ES-I3 (cell line): ENCODE measurements around the gene DPPA2.

Experiments
- H3K36me3 ChIP-seq: 2 replicates; pipeline ENCODE4 v1.6.1; 2013; ENCODE audit warnings: mild to moderate bottlenecking, low read length, control low read depth, moderate library complexity; ENCODE audit not compliant: insufficient read depth
- H3K4me1 ChIP-seq: 2 replicates; pipeline ENCODE4 v1.6.1; 2013; ENCODE audit warnings: mild to moderate bottlenecking, control low read depth, low read length; ENCODE audit not compliant: insufficient read depth
- H3K9ac ChIP-seq: 2 replicates; pipeline ENCODE4 v1.6.1; 2013; ENCODE audit warnings: low read depth, mild to moderate bottlenecking, low read length, moderate library complexity
- H3K9me3 ChIP-seq: 2 replicates; pipeline ENCODE4 v1.6.1; 2013; ENCODE audit warnings: mild to moderate bottlenecking, low read length, moderate library complexity; ENCODE audit not compliant: control insufficient read depth, insufficient read depth

The DPPA2 gene

DNA sequence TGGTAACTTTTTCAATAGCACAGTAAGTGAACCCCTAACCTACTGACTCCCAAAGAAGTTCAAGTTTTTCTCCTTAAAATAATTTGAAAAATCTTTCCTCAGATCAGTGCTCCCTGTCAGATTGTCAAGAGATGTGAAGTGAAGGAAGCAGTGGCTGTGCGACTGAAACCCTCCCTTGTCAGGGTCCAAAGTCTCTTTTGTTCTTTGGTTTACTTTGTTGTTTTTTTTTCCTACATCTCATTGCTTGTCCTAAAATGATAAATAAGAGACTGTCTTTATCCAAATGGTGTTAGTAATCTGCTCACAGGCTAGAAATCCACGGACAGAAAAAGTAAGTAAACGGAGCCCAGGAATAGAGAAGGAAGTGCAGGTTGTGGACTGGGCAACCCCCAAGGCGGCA, 22.0 kb upstream of the DPPA2 start:
- H3K9me3 ChIP-seq: no peaks in the 10 kb centered on the region
- H3K9ac ChIP-seq: peak overlapping the region; percentile 98
- H3K36me3 ChIP-seq: peaks cover 35% of the 10 kb centered on the region
- H3K4me1 ChIP-seq: peaks cover 9% of the 10 kb centered on the region

DNA sequence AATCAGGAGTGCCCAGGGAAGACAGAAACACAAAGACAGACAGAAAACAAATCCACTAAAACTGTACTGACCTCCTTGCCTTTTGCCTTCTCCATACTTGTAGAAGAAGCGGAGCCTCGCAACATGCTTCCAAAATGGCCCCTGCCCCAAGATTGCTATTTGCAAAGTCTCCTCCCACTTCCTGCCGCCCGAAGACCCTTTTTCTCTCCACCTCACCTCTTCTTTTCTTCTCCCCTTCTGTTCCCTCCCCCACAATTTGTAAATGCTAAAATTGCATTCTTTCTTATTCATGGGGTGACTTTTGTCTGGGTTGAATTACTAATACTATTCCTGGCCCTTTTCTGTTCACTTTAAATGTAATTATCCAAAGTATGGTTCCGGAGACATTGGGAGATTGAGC, 21.1 kb upstream of the DPPA2 start, which contains the start of gene DPPA4:
DPPA4 (minus strand) TSS at position 154 of the 400 bp plus-strand sequence; CDS start at position 125, 29 bp downstream.
- peak within 1 kb of the TSS; percentile 98 for H3K9ac ChIP-seq
- H3K36me3 ChIP-seq: peaks cover 42% of the 10 kb centered on the region
- H3K4me1 ChIP-seq: peaks cover 14% of the 10 kb centered on the region

DNA sequence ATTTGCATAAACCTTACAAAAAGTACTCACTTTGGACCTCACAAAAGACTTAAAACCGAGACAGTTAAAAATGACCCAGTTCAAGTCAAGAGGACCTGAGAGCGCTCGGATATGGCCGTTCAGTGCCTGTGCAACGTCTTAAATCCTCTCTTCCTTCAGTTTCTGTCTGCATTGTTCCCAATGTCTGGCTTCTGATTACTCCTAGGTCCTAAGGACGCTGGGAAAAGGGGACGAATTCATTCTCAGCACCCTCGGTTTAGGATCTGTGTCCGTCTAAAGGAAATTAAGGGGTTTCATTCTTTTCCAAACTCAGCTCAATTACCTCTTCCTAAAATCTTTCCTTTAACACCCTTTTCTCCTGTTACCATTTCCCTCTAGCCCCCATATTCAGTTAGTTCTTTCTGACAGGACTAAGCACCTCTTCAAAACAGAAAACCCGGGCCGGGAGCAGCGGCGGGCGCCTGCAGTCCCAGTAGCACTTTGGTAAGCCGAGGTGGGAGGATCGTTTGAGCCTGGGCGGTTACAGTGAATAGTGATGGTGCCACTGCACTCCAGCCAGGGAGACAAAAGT, 20.1 kb upstream of the DPPA2 start:
- peaks cover 48% of the 10 kb centered on the region for H3K36me3 ChIP-seq
- no peaks in the 10 kb centered on the region for H3K9me3 ChIP-seq
- peaks cover 17% of the 10 kb centered on the region for H3K4me1 ChIP-seq
- peak overlapping the region; percentile 98 for H3K9ac ChIP-seq

More for the DNA sequence above, 21.1 kb upstream of the DPPA2 start, which contains the start of gene DPPA4:
- H3K9me3 ChIP-seq: no peaks in the 10 kb centered on the region

DNA sequence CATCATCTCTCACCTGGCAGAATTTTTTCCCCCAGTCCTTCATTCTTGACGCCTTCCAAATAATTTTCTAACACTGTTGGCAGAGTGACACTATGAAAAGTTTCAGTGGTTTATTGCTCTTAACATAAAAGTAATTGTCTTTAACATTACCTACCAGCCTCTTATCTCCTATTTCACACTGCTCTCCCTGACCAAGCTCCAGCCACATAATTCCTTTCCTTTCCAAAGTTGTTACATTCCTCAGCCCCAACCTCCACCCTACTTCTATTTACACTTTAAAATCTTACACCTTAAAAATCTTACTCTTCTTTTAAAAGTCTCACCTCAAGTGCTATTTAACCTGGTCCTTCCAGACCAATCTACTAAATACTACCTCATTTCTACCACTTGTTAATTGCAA, 18.3 kb upstream of the DPPA2 start:
- Histone ChIP-seq H3K36me3 (peaks cover 64% of the 10 kb centered on the region), H3K9ac (peak overlapping the region; percentile 98), H3K9me3 (no peaks in the 10 kb centered on the region), H3K4me1 (peaks cover 14% of the 10 kb centered on the region; the same call in 1 of the 2 replicates)

DNA sequence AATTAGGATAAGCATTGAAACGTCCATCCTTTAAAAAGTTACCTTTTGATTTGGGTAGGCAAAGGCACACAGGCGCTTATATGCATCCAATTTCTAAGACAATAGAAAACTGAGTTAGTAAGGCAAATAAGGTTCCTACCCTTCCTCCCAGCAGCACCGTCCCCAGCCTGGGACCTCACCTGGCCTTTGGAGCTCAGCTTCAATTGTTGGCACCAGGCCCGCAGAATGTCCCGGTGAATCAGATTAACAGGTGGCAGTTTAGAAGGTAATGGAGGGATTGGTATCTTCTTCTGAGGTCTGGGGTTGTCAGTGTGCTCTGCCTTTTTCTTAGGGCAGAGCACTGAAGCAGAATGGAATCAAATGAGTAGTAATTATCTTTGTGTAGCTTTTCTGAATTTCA, 15.4 kb upstream of the DPPA2 start:
- peak overlapping the region; percentile 27; the same call in 1 of the 2 replicates for H3K9ac ChIP-seq

DNA sequence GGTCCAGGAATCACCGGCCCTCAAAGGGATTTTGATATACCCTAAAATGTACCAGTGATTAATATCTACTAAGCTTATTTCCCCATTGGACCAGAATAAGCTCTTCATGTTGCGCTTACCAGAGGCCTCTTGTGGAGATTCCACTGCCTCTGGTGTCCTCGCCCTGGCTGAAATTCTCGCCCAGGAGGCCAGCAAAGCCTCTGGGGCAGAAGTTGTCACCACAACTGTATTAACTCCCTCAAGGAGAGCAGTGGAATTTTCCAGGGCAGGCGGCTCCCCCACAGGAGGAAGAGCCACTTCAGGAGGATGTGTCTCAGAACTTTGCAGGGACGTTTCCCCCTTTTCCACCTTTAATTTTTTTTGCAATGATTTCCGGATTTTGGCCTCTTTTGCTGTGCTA, 14.1 kb upstream of the DPPA2 start:
- Histone ChIP-seq H3K9ac (no peak overlapping the region), H3K4me1 (peaks cover 10% of the 10 kb centered on the region; the same call in 1 of the 2 replicates), H3K9me3 (no peaks in the 10 kb centered on the region), H3K36me3 (peaks cover 72% of the 10 kb centered on the region)

More for the DNA sequence above, 15.4 kb upstream of the DPPA2 start:
- Histone ChIP-seq H3K36me3 (peaks cover 84% of the 10 kb centered on the region), H3K9me3 (no peaks in the 10 kb centered on the region), H3K4me1 (peaks cover 10% of the 10 kb centered on the region; the same call in 1 of the 2 replicates)

DNA sequence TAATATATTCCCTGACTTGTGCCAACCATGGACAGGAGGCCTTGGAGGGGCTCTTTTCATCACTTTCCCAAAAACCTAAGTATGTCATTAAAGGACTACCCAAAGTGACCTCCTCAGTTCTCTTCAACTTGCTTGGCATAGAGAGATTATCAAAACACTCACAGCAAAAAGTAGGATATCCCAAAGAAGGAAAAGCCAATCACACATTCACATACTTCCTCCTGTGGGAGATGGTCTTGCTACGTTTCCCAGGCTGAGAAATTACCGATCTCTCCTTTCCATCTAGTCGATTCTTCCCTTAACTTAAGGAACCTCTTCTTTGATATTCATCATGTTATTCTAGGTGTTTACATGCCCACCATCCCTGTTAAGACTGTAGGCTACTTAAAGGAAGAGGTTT, 11.9 kb upstream of the DPPA2 start:
- Histone ChIP-seq H3K9ac (no peak overlapping the region), H3K36me3 (peaks cover 52% of the 10 kb centered on the region), H3K4me1 (peaks cover 10% of the 10 kb centered on the region; the same call in 1 of the 2 replicates), H3K9me3 (no peaks in the 10 kb centered on the region)

DNA sequence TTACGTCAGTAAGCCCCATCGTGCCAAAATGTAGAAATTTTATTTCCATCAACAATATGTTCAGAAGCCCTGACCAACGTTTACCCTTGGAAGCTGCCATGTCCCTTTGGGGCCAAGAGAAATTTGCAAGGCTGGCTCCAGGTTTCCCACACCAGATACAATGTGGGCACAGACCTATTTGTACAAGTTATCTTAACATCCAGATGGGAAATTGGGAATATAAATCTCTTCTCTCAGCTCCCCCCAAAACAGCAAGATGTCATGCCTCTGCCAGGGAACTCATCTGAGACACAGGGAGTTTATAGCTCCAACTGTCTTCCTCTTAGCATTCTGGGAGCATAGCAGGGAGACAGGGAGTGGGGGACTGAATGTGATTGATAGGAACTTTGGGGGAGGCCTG, 9.3 kb upstream of the DPPA2 start:
- Histone ChIP-seq H3K9ac (no peak overlapping the region), H3K9me3 (no peaks in the 10 kb centered on the region), H3K4me1 (no peaks in the 10 kb centered on the region), H3K36me3 (peaks cover 30% of the 10 kb centered on the region)

DNA sequence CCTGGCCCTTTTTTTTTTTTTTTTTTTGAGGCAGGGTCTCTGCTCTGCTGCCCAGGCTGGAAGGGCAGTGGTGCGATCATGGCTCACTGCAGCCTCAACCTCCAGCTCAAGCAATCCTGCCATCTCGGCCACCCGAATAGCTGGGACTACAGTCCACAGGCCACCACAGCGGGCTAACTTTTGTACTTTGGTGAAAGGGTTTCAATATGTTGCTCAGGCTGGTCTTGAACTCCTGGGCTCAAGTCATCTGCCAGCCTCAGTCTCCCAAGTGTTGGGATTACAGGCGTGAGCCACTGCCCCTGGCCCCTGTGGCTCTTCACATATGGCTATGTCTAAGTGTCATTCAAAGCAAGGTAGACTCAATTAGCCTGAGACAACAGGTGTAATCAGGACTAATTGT, 8.8 kb upstream of the DPPA2 start:
- Histone ChIP-seq H3K9me3 (no peaks in the 10 kb centered on the region), H3K4me1 (no peaks in the 10 kb centered on the region), H3K9ac (no peak overlapping the region), H3K36me3 (peaks cover 25% of the 10 kb centered on the region)

DNA sequence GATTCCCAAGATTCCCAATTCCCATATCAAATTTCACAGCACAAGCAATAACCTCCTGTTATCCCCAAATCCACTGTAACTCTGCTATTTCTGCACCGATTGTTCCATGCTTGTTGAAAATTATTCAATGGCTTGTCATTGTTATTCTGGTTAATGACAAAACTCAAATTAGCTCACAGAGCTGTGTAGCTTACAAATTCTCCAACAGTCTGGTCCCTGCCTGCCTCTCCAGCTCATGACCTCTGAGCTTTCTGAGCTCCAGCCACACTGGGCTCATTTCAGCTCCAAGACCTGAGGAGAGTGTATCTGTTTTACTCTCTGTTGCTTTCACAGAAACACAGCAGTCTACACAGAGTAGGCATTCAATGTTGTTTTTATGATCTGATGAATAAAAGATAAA, 3.3 kb downstream of the DPPA2 start:
- Histone ChIP-seq H3K4me1 (peaks cover 17% of the 10 kb centered on the region), H3K36me3 (peaks cover 4% of the 10 kb centered on the region; the same call in 1 of the 2 replicates), H3K9me3 (no peaks in the 10 kb centered on the region), H3K9ac (no peak overlapping the region)

DNA sequence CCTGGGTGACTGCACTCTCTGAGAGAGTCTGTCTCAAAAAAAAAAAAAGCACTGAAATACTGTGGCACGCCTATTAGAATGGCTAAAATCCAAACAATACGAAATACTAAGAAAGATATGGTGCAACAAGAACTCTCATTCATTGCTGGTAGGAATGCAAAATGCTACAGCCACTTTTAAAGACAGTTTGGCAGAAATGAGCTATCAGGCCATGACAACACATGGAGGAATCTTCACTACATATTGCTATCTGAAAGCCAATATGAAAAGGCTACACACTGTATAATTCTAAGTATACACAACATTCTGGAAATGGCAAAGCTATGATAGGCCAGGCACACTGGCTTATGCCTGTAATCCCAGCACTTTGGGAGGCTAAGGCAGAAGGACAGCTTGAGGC, 18.8 kb downstream of the DPPA2 start:
- no peaks in the 10 kb centered on the region for H3K36me3 ChIP-seq
- H3K9ac ChIP-seq: no peak overlapping the region
- no peaks in the 10 kb centered on the region for H3K9me3 ChIP-seq
- no peaks in the 10 kb centered on the region for H3K4me1 ChIP-seq

DNA sequence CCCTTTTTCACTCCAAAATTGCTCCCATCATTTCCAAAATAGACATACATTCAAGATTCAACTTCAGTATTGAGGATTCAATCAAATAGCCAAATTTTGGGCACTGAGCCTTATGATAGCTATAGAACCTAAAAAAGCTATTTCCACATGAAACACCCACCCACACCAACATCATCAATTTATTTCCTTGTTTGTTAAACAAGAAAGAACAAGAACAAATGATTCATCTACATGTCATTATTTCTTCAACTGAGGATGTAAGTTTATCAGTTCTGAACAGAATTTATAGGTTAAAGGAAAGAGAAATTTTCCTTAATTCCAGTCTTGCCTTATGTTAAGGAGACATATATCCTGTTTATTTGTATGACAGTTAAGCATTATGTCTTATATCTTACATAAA, 32.2 kb downstream of the DPPA2 start:
- Histone ChIP-seq H3K36me3 (no peaks in the 10 kb centered on the region), H3K4me1 (no peaks in the 10 kb centered on the region; the same call in 1 of the 2 replicates), H3K9ac (no peak overlapping the region), H3K9me3 (no peaks in the 10 kb centered on the region)

DNA sequence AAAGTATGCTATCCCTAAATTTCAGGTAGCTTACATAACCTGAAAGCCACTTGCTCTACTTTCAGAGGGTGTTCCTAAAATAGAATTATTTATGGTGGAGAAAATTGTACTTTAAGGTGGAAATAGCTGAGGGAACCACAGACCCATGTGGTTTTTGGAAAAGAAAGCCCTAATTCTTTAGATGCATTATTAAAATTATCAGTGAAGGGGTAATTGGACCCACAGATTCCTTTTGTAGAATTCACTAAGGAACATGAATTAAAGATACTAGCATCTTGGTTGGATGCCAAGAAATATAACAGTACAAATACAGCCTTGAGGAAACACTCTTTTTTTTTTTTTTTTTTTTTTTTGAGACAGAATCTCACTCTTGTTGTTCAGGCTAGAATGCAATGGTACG, 37.8 kb downstream of the DPPA2 start:
- H3K9me3 ChIP-seq: no peaks in the 10 kb centered on the region
- no peaks in the 10 kb centered on the region for H3K36me3 ChIP-seq
- H3K9ac ChIP-seq: no peak overlapping the region
- H3K4me1 ChIP-seq: no peaks in the 10 kb centered on the region; the same call in 1 of the 2 replicates

DNA sequence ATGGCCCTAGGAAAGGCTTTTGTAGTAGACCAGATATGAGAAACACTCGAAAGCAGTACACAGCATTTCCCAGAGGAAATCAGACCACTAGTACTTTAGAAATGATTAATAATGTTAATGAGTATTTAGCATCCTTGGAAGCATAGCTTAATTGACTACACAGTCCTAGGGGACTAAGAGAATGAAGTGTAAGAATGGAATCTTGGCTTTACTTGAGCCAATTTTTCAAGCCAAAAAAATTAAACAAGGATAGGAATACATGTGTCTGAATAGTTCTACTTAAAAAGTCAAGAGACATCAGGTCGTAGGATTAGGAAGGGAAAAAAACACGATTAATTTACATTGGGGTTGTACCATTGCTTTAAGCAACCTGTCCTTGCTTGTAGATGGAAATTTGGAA, 38.2 kb downstream of the DPPA2 start:
- Histone ChIP-seq H3K4me1 (no peaks in the 10 kb centered on the region; the same call in 1 of the 2 replicates), H3K9ac (no peak overlapping the region), H3K9me3 (no peaks in the 10 kb centered on the region), H3K36me3 (no peaks in the 10 kb centered on the region)

DNA sequence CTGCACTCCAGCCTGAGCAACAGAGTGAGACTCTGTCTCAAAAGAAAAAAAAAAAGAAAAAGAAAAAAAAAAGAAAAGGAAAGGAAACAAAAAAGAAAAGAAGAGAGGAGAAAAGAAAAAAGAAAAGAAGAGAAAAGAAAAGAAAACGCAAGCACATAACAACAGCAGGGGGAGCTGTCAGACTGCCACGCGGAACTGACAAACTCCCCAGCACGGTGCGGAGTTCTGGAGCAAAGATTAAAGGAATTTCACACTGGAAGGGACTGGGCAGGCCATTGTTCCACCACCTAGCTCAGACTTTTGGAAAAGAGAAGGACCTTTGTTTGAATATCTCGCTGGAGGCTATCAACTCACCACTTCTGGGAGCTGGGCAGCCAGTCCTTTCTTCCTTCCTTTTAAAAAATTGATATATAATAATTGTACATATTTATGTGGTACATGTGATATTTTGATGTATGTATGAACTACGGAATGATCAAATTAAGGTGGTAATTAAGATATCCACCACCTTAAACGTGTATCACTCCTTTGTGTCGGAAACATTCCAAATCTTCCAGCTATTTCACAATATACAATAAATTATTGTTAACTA, 40.5 kb downstream of the DPPA2 start:
- H3K9ac ChIP-seq: no peak overlapping the region
- no peaks in the 10 kb centered on the region for H3K9me3 ChIP-seq
- no peaks in the 10 kb centered on the region; the same call in 1 of the 2 replicates for H3K4me1 ChIP-seq
- no peaks in the 10 kb centered on the region for H3K36me3 ChIP-seq
